EL (cell line): ENCODE measurements around the gene TTN.
"Not testable (repeated sequence)": the region's sequence is repeated elsewhere in the genome, so short reads cannot be mapped to it uniquely, and the experiment has no call there.

Source experiments
- DNase-seq: peaks from one replicate; pipeline ENCODE4 v3.0.0-alpha.2; 2016

Gene TTN

DNA sequence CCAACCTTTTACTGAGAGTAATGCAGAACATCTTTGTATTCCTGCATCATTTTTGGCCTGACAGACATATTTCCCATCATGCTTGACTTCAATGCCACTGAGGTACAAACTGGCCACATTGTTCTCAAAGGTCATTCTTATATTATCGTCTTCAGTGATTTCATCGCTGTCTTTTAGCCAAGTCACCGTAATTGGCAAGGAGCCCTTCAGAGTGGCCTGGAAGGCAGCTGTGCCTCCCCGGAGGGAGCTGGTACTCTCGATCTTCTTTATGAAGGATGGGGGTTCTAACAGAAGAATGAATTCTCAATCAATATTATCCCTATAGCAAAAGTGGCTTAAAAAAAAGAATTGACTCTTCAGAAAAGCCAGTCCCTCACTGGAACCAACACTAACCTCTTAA lies 75.9 kb downstream of the TTN start:
- no peak for DNase-seq

DNA sequence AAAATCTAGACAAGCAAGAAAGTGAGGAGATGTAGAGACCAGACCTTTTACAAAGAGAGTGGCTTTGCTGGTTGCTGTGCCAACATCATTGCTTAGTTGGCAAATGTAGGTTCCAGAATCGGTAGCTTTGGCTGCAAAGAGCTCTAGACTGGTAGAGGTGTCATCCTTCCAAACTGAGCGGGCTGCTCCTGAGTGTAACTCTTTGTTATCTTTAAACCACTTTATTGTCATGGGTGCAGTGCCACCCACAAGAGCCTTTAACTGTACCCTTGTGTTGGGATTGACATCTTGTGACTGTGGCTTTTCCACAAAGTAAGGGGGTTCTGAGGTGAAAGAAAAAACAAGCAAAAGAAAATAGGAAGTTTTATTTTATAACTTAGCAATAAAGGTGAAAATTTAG lies 77.2 kb downstream of the TTN start:
- DNase-seq: no peak

DNA sequence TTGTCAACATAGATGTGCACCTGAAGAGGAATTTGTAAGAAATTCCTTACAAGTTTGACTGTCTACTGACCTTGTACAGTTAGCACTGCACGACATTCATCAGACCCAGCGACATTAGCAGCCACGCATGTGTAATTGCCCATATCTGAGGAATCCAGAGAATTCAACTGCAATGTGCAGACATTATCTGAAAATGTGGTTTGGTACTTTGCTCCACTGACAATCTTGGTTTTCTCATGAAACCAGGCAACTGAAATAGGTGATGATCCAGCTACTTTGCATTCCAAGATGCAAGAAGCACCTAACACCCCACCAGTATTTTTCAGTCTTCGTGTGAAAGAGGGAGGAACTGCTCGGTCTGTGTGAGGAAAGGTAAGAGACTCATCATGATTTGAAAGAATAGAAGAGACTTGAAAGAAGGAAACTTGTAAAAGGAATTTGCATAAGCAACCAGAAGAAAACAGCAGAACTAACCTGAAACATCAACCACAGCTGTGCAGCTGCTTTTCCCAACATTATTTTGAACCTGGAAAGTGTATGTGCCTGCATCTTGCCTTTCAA lies 83.4 kb downstream of the TTN start:
- no peak for DNase-seq

DNA sequence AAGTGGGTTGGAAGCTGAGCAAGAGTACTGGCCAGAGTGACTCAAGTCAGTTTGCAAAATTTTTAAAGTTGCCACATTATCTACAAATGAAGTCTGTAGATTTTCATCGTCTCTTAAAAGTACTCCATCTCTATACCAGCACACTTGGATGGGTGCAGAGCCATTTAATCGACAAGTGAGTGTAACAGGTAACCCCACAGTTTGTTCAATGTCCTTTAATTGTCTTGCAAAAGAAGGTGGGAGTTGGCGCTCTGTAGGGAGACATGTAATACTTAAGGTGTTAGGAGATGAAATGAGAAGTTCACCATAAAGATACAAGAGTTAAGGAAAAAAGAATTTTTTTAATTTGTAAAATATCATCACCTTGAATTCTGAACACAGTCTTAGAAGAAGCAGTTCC lies 84.9 kb downstream of the TTN start:
- DNase-seq: no peak

DNA sequence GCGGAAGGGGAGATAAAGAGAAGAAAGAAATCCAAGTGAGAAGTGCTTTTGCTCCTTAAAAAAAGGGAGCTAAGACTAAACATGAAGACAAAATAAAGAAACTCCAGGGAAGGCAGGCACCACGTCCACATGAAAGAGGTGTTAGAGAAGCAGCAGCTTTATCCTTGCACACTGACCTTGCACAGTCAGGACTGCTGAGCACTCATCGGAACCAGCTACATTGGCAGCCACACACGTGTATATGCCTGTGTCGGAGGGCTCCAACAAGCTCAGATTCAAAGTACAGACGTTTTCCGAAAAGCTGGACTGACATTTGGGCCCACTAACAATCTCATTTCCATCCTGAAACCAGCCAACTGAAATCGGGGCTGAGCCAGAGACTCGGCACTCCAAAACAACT lies 88.2 kb downstream of the TTN start:
- DNase-seq: no peak

DNA sequence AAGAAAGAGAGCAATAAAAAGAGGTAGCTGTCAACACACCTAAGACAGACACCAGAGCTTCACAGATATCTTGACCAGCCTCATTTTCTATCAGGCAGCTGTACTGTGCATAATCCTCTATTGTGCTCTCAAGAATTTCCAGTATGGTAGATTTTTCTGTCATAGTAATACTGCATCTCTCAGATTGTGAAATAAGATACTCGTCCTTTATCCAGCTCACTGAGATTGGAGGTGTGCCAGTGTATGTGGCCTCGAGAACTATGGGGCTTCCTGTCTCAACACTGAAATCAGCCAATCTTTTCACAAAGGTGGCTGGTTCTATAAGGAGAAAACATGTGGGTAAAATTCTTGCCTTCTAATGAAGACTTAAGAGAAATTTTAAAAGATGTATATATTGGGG lies 88.9 kb downstream of the TTN start:
- DNase-seq: no peak

DNA sequence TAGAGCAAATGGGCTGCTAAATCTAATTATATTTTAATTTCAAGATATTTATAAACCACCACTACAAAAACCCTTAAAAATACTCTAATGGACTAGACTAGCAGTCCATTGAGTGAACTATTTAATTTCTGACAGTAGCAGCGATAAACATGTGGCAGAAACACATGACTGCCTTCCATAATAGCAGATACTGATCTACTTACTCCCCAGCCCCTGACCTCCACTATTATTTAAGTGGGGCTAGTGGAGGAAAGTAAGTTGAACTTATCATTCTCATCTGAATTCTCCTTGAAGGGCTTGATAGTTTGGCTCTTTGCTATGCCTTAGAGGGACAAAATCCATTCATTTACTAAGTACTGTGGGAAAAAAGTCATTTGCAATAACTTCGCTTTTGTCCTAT lies 90.8 kb downstream of the TTN start:
- DNase-seq: no peak

DNA sequence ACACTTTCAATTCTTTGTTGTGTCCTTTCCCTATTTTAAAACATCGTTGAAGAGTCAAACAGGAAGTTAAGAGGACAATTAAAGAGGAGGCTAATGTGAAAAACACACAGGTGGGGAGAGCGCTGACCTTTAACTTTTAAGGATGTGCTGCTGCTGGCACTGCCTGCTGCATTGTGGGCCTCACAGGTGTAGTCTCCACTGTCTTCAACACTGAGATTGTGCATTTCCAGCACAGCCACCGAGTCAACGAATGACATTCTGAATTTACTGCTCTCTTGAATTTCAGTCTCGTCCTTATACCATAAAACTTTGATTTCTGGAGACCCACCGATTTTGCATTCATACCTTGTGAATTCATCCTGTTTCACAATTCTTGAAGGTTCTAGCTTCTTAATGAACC lies 91.9 kb downstream of the TTN start:
- DNase-seq: no peak

DNA sequence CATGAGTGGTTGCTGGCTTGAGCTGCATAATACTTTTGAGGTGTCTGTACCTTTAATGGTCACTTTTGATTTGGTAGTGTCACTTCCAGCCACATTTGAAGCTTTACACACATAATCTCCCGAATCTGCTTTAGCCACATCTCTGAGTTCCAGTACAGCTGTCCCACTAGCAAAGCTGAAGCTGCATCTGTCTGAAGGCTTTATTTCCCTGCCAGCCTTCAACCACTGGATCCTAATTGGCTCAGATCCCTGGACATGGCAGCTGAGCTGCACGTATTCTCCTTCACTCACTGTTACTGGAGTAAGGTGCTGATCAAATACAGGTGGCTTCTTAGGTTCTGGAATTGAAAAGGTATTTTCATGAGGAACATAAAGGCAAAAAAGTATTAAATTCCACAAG lies 99.7 kb downstream of the TTN start:
- no peak for DNase-seq

DNA sequence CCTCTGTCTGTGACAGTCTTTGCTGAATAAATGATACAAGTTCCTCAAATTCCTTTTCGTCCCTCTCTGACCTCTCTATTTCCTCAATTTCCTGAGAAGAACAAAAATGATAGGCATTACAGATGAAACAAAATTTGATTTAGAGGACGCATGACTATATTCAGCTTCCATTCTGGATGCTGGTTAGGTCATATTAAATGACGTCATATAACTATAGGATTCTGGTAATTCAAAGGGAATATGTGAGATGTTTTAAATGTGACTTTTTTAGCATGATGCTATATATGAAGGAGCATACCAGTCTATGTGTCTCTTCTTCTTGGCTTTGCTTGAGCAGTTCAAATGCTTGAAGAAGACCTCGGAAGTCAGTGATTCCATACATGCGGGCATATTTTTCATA lies 102.3 kb downstream of the TTN start:
- no peak for DNase-seq

DNA sequence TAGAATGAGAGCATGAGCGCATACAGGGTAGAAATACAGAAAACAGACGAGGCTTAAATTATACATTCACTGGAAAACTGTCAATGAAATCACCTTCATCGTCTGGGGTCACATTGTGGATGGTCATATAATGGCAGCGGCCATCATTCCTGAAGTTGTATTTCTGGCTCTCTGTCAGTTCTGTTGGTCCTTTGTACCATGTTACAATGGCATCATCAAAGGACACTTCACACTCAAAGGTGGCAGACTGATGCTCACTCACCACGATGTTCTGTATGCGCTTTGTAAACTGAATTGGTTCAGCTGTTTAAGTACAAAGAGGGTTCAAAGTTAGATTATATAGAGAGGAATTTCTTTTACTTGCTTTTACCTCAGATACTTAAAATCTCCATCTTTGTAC lies 104.9 kb downstream of the TTN start:
- DNase-seq: no peak

DNA sequence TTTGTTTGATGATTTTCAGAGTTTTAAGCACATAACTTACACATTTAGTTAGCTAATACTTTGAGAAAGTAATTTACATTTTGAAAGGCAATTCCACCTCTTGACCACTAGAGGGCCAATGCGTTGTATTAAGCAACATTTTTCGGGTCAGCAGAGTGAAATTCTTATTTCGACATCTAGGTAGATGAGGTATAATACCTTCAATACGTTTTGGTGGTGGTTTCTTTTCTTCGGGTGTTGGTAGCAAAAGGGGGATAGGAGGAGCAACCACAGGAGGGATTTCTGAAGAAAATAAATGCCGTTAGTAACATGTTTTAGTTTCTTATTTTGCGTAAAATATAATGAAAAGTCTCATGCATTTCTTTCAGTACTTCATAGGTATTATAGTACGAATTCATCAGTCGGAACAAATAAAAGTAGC lies 106.3 kb downstream of the TTN start:
- peak; percentile 12 for DNase-seq

DNA sequence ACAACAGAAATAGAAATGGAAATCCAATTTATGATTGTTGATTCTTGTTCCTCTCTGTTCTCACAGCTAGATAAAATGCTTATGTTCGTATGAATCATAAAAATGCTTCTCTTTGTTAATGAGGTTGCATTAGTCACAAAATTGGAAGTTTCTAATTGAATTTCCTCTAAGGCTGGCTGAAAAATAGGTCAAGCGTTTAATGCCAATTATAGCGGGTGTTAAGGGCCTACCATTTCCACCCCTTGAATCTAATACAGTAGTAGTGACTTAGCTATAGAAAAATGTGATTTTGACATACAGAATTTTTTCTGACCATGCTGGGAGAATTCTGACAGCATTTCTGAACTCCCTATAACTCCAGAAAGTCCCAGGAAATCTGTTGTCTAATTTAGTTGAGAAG lies 107.1 kb downstream of the TTN start:
- DNase-seq: no peak

DNA sequence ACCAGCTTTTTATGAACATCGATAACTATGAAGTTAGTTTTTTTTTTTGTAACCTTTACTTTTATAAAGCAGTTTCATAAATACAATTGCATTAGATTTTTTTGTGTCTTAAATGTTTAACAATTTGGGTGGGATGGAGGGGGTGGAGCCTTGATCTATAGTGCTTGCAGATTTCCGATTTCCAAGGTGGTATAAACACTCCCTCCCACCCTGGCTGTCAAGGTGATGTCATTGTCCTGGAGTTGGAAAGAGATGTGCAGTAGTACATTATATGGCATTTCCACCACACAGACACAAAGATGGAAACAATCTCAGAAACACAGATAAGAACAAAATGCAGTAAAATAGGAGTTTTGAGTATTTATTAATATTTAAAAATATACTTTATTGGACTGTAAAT lies 114.4 kb downstream of the TTN start:
- no peak for DNase-seq

DNA sequence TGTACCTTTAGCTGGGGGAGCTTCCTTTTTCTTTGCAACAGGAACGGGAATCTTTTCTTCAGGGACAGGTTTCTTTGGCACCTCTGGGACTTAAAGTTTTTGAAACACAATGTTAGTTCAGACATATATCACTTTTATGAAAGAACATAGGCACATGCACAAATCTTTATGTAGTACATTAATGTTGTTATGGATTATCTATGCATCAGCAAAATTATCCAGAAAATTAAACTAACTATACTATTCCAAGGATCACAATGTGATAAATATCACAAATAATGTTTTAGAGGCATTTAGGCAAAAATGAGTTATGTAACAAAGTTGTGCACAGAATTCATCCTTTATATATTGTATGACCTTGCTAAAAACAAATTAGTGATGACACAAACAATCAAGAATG lies 117.4 kb downstream of the TTN start:
- DNase-seq: no peak

DNA sequence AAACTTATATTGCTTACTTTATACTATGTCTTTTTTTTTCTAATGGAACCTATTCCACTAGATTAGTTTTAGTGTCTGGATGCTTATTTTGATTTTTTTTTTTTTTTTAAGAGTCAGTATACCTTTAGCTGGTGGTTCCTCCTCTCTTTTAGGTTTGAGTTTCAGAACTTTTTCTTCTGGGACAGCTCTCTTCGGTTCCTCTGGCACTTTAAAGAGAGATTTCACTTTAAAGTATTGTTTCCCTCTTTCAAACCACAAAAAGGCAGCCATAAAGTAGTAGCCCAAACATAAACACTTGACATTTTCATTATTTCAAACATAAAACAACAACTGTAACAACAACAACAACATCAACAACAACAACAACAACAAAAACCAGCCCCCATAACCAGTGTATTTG lies 123.3 kb downstream of the TTN start:
- no peak for DNase-seq

DNA sequence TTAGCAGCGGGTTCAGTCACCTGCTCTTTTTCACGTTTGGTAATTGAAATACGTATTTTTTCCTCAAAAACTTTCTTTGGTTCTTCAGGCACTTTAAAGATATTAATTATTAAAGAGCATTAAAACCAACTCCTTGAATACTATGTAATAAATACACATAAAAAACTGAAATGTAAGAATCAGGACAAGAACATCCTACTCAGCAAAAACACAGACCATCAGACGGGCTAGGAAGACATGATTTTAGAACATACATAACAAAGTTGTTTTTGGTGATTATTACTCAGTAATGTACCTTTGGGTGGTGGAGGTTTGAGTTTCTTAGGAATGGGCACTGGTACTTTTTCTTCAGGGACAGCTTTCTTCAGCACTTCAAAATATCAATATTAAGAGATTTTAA lies 126.1 kb downstream of the TTN start:
- DNase-seq: no peak

DNA sequence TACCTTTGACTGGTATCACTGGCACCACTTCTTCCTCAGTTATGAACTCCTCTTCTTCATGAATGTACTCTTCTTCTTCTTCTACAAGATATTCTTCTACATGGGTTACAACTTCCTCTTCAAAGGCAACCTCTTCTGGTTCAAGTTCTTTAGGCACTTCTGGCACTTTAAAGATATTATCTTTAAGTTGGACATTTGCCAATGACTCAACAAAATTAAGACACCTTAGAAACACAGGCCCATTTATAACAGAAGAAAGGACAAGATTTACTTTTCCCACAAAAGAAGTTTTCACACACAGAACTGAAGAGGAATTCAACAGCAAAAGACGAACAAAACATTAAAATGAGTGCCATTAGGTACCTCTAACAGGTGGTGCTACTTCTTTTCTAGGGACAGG lies 127.3 kb downstream of the TTN start:
- DNase-seq: no peak

DNA sequence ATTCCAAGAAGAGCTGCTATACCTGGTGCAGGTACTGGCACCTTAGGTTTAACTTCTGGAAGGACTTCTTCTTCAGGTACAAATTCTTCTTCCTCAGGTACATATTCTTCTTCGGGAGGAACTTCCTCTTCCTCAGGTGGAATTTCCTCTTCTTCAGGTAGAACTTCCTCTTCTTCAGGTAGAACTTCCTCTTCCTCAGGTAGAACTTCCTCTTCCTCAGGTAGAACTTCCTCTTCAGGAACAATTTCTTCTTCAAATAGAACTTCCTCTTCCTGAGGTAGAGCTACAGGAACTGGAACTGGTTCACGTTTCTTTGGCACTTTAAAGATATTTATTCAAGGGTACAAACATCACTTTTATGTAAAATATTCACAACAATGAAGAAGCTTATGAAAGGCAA lies 129.6 kb downstream of the TTN start:
- DNase-seq: no peak

DNA sequence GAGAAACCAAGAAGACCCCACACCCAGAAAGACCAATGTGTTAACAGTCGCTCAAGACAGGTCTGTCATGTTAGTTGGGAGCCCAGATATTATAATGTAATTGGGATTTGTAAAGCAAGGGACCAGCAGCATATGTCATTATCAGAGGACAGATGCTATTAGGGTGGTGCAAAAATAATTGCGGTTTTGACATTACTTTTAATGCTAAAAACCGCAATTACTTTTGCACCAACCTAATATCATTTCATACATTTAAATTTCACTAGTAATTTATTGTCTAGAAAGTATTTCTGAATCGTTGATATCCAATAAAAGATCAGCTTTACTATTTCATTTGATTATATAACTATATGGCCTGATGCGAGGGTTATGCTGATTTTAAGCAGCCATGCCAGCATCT lies 131.2 kb downstream of the TTN start:
- DNase-seq: no peak

DNA sequence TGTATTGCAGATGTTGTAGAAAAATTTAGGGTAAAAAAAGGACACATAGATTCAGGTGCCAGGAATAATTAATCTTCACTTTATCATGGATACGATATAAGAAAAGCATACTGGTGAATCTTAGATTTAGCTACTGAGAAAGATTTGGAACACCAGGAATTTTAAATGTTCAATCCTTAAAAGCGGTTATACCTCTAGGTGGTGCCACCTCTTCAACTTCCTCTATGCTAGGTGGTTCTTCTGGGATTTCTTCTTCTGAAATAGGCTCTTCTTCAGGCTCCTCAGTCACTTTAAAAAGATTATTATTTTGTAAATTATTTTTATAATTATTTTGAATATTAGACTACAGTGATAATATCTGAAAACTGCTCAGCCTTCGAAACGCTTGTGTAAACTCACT lies 133.1 kb downstream of the TTN start:
- no peak for DNase-seq

DNA sequence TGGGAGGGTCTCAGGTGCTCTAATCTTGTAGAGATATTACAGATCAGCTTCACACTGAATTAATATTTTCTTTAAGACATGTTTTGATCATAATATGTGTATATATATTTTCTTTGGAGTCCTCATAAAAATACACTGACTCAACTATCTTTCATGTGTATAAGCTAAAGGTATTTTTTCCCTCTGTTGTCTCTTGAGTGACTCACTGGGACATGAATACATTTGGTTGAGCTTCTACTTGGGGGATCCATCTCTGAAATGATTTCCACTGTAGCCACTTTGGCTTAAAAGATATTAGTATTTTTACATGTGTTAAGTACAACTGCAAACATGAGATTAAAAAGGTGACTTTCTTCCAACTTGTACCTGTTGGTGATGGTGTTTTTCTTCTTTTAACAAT lies 140.8 kb downstream of the TTN start:
- DNase-seq: no peak

DNA sequence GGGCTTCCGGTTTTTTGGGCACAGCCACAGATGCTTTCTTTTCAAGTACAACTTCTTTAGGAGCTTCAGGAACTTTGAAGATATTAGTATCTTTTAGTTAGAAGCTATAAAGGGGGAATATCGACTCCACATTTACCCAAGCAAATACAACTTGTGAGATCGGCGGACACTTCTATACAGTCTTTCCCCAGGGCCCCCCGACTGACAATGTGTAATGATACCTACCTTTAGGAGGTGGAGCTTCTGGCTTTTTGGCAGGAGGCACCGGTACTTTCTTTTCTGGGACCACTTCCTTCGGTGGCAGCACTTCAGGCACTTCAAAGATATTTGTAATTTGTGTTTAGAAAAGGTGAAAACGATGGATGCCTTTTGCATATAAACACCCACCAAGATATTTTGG lies 148.7 kb downstream of the TTN start:
- not testable (repeated sequence) for DNase-seq

DNA sequence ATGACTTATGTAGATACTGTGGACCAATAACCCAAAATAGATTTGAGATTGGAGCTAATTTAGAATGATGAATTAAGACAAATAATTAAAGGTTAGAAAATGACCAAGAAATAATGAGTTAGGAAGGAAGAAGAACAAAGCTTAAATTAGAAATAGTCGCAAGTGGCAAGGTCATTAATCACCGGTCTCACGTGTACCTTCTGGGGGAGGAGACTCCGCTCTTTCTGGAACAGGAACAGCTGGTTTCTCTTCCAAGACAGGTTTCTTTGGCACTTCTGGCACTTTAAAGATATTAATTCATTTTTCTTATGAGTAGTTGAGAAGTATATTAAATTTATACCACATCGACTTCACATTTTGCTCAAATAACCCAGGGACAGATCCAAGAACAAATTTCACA lies 156.7 kb downstream of the TTN start:
- no peak for DNase-seq

DNA sequence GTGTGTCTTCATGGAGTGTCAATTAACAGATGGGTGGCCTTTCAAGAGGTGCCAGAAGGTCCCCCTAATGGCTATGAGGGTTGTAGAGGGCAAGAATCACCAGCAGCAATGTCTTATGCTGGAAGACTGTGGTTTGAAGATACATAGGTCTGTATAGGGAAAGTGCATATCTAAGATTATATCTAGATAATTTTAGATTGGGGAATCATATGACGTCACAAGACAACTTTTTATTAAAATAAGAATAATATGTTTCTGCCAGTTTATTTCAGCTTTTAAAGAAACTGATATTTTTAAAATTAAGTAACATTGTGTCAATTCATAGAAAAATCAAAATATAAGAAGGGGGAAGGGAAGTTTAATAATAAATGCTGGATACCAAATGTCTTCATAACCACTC lies 162.3 kb downstream of the TTN start:
- DNase-seq: no peak

DNA sequence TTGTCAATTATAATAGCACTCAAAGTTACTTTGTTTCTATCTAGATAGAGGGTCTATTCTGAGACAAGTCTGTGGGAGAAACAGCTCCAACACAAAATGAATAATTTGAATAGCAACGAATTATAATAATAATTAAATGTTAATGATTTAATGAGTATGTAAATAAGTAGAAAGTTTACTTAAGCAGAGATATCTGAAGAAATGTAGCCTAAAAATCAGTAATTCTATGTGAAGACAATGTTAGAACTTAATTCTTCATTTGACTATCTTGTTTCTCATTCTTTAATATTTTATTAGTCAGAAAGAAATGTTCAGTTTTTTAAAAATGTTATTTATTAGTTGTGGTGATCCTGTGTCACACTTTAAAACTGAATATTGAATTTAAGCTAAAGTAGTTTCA lies 165.7 kb downstream of the TTN start:
- DNase-seq: no peak
